GM18873 (cell line): ENCODE measurements around the gene PGAP2.

ENCODE experiments used
- ATAC-seq: cut with Tn5 transposase; IDR thresholded peaks from one replicate; pipeline ENCODE4 v1.9.1; 2021; ENCODE audit warnings: mild to moderate bottlenecking, moderate library complexity, moderate number of reproducible peaks; ENCODE audit not compliant: unreplicated experiment, low FRiP score

PGAP2 gene

DNA sequence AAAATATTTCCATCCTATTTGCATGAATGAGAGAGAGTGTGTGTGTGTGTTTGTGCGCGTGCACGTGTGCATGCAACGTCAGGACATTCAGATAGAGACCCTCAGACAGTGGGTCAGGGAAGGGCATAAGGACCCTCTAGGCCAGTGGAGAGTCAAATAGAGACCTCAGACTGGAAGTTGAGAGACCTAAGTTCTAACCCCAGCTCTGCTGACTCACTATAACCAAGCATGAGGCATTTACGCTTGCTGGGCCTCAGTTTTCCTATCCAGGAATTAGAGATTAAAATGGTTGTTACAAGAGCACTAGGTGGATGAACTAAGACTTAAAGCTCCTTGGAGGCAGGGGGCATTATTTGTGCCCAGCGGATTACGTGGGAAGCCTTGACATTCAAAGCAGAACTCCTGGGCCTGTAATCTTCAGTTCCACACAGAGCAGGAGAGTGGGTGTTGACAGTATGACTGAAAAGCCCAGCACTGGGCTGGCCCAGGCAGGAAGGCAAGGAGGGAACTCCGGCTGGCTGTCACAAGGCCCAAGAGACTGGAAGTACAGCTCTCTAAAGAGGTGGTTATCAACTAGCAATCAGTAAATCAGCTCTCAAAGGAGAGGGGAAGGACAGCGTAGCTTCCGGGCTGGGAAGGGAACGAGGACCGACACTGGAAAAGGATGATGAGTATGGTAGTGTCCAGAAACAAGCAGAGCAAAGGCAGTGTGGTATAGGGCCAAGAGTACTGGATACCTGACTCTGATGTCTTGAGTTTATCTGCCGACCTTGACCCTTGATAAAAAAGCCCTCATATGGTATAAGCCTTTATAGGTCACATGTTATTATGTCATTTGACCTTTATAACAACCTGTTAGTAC, 23.2 kb downstream of the PGAP2 start:
- ATAC-seq, result no peak

DNA sequence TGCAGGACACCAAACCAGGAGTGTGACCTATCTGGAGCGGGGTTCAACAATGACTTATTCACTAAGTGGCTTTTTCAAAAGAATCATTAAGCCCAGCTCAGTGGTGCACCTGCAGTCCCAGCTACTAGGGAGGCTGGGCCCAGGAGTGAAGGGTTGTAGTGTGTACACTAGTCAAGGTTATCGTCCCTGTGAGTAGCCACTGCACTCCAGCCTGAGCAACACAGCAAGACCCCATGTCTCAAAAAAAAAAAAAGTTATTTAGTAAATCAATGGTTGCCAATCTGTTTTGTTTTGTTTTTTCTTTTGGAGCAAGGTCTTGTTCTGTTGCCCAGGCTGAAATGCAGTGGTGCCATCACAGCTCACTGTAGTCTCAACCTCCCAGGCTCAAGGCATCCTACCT, 24.5 kb downstream of the PGAP2 start:
- no peak for ATAC-seq

DNA sequence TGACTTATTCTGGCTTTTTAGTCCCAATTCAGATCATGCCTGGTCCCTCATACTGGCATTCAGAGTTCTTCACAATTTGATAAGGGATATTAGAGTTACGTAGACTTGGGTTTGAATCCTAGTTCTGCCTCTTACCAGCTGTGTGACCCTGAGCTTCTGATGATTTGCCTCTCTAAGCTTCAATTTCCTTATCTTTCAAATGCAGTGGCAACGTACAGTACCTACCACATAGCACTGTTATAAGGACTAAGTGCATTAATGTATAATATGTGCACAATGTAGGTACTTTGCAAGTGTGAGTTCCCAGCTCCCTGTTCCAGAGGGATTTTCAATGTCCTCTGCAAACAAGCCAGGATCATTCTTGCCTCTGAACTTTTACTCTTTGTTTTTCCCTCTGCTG, 25.1 kb downstream of the PGAP2 start:
- no peak for ATAC-seq

DNA sequence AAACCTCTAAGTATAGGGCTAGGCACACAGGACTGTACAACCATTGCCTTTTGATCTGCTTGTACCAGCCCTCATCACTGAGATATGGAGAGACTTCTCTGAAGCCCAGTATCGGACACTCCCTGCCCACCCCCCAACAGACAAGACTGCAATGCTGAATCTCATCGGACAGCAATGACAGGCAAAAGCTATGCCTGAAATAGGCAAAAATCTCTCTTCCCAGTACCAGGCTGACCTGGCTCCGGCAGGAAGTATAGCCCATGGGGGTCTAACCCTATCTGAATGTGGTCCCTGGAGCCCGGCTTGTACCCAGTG, 25.9 kb downstream of the PGAP2 start:
- ATAC-seq, result no peak

DNA sequence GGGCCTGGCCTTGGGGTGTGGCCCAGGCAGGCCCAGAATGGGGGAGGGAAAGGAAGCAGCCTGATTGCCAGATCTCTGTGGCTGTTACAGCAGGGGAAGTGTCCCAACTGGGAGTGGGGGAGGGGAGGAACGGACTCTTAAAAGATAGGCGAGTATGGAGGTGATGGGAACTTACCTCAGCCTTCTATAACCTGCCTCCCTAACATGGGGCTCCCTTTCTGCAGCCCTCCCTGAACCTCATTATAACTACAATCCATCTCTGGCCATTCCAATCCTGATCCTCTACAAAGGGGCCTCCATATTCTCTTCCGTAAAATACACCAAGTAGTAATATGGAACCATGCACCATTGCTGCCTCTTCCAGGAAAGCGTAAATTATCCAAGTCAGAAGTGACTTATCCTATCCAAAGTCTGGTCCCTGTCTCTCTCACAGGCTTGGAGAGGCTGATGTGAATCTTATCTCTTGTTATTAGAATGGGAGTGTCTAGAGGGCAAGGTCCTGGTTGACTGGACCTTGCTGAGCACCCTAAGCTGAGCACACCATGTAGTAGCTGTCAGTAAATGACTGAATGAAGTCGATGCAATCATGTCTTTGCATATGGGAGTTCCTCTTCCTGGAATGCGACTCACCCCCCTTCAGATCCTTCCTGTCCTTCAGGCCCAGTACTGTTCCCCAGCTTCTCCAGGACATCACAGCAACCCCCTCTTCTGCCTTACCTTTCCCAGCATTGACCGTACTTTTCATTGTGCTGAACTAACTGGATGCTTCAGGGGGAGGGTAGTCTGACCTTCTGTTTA, 26.5 kb downstream of the PGAP2 start:
- ATAC-seq, result no peak

DNA sequence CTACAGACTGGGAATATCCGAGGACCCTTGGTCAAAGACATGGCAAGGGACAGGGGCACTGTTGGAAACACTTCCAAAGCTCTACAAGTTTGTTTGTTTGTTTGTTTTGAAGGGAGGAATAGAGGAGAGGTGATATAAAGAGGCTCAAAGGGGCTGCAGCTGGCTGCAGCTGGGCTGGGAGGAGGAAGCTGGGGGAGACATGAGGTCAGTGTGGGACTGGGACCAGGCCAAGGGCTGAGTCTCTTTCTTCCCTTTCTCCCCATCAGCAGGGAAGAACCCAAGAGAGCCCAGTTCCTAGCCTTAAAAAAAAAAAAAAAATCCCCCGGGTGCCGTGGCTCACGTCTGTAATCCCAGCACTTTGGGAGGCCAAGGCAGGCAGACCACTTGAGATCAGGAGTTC, 27.4 kb downstream of the PGAP2 start:
- ATAC-seq, result no peak

DNA sequence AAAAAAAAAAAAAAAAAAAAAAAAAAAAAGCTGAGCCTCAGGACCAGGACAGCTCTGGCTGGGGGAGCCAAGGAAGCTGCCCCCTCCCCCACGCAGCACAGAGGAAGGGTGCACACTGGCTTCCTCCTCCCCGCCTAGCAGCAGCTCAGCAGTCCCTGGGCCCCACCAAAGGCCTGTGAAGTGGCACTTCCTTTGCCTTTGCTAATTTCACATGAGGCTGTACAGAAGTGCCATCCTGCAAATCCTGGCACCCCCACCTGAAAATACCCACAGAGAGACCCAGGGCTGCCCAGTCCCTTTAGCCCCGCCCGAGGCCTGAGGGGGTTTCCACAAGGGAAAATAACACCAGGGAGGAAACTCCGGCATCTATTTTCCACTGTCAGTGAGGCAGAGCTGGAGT, 28.5 kb downstream of the PGAP2 start:
- no peak for ATAC-seq

DNA sequence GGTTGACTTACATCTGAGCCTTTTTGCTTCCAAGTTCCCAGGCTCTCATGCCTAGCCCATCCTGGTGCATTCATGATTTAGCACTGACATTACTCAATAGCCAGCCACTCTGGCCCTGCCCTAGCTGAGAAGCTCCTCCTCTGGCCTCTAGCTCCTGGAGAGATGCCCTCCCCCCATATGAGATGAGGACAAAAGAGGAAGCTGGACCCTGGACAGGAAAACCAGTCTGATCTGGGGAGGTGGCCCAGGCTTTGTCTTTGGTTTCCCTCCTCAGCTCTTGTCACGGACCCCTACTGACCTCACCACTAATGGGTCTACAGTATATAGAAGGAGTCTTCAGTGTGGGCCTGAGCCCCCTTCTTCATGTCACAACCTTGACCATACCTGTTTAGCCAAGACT, 29.4 kb downstream of the PGAP2 start:
- ATAC-seq, result no peak

DNA sequence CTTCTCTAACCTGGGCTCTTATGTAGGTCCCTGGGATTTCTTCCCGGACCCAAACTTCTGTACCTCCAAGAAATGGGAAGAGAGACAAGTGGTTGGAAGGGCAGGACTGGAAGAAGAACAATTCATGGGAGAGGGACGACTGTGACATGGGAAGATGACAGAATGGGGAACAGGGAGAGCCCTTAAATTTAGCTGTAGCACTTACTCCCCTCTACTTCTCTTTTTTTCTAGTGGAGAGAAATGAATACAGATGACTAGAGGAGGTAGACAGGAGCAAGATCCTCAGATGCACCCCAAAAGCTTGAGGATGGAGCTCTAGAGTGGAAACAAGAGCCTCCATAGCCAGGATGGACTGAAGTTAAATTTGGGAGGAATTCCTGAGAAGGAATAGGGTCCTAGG, 30.1 kb downstream of the PGAP2 start:
- ATAC-seq, result no peak

DNA sequence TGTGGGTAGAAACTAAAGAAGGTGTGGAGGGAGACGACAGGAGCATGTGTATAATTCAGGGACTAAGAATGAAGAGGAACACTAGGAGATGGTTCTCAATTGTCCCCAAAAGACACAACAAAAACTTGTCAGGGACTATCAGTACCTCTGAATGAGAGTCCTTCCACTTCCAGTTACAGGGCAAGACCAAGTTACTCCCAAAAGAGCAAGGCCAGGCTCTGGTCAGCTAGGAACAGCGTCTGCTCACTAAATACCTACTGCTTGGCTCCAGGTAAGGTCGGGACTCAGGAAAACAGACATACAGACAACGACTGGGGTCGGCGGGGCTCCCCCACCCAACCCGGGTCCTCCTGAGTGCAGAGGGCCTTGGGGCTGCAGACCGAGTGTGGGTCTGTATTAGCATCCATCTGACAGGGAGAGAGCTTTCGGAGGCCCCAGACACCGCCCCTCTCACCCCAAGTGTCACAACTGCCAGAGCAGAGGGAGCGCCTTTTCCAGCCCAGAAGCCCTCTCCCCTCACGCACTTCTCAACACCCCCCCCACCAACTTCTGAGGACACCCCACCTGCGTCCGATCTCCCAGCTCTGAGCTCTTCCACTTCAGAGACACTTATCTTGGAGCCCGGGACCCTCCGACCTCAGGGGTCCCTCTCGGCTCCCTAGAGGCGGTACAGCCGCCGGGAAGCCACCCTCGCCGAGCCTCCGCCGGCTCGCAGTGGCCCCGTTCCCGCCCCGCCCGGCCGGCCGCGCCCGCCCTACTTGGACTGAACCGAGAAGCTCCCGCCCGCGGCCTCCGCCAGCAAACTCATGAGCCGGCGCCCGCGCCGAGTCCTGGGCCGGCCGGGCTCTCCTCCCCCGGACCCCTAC, 31.9 kb downstream of the PGAP2 start:
- ATAC-seq, result no peak

DNA sequence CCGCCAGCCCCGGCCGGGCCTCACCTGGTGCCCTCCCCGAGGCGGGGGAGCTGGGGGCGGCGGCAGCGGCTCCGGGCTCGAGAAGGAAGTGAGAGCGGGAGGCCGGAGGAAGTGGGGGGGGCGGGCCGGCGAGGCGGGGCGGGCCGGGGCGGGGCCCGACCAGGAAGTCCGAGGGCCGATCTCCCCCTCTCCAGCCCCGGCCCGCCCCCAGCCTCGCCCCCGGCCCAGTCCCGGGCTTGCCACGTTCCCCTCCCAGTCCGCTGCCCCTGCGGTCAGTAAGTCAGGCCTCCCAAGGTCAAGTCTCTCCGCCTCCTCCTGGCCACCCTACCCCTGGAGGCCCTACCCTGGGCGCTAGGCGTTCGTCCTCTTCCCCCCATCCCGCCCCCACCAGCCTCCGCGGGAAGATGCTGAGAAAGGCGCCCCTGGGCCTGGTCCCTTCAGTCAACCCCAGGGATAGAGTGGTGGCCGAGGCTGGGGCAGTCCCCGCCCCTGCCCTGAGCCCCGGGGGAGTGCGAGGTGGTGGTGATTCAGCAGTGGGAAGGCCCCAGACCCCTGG, 32.6 kb downstream of the PGAP2 start, which contains the start of gene RHOG:
Gene RHOG (minus strand): TSS at position 90 of the 556 bp plus-strand sequence. CDS start 12,821 bp downstream, outside the sequence.
- ATAC-seq, result peak; percentile 14

DNA sequence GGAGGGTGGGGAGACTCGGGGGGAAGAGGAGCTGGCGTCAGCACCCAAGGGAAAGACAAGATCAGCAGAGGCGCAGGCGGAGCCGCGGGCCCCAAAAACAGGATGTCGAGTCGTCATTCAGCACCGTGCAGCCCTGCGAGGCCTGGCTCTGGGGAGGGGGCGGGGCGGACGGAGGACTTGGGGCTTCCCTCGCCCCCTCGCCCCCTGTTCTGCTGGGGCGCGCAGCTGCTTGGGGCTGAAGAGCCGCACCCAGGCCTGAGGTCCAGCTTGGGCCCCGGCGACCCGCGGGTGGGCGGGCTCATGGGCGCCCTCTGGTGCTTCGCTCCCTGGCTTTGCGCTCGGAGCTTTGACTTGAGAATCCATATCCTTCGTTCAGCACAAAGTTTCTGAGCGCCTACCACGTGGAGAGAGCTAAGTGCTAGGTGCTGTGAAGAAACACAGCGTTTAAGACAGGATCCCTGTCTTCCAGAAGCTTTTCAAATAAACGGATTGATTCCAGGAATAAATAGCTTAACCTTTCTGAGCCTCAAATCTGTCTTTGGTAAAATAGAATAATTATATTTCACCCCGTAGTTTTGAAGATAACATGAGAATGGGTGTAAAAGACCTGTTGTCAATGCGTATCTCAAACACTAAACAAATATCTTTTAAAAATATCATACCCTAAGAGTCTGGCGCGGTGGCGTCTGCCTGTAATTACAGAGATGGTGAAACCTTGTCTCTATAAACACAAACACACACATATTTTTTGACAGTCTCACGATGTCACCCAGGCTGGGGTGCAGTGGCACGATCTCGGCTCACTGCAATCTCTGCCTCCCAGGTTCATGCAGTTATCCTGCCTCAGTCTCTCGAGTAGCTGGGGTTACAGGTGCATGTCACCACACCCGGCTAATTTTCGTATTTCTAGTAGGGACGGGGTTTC, 33.3 kb downstream of the PGAP2 start:
- peak; percentile 56 for ATAC-seq

DNA sequence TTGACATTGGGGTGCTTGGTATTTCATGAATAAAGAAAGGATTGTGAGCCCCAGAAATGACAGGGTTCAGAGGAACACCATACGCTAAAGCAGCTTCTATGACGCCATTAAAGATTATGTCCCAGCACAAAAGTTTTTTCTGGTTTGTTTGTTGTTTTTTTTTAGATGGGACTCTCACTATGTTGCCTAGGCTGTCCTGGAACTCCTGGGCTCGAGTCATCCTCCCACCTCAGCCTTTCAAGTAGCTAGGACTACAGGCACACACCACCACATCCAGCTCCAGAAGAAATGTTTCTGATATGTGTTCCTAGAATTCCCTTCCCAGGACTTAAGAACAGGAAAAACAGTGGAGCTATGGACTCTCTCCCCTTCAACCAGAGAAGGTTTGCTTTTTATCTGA, 35.0 kb downstream of the PGAP2 start:
- ATAC-seq, result no peak

DNA sequence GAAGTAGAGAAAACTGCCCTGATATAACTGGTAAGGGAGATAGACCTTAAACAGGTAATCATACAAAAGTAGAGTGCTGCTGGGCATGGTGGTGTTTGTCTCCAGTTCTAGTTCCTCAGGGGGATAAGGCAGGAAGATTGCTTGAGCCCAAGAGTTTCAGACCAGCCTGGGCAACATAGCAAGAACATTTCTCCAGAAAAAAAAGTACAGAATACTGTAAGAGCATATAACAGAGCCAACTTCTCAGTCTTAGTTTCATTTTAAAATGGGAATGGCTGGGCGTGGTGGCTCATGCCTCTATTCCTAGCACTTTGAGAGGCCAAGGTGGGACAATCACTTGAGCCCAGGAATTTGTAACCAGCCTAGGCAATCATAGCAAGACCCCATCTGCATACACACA, 36.9 kb downstream of the PGAP2 start:
- no peak for ATAC-seq

DNA sequence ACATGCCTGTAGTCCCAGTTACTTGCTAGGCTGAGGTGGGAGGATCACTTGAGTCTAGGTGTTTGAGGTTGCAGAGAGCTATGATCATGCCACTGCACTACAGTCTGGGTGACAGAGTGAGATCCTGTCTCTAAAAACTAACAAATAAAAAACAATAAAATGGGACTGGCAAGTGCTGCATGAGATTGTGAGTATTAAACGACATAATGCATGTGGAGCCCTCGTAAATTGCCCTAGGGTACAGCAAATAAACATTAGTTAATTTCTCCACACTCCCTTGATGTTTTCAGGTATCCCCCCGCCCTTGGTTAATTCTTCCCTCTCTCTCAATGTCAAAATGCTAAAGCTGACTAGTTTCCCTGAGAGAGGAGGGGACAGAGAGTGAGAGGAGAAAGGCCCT, 37.3 kb downstream of the PGAP2 start:
- no peak for ATAC-seq

DNA sequence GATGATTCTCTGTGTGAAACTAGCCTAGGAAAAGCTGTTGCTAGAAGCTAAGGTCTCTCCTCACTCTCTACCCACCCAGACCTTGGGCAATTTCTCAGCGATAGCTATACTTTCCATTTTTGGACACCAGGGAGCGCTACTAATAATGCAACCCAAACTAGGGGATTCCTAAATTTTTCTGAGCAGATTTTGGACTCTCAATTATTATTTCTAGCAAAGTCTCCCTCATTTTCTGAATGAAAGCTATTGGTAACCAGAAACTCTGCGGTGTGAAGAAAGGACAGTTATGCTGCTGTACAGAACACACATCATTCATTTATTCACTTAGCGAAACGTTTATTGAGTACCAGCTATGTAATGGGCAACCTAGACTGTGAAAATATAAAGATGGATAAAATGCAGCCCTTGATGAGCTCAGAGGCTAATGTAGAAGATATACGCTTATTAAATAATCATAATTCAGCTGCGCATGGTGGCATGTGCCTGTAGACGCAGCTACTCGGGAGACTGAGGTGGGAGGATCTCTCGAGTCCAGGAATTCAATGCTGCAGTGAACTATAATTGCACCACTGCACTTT, 41.0 kb downstream of the PGAP2 start:
- ATAC-seq, result no peak

DNA sequence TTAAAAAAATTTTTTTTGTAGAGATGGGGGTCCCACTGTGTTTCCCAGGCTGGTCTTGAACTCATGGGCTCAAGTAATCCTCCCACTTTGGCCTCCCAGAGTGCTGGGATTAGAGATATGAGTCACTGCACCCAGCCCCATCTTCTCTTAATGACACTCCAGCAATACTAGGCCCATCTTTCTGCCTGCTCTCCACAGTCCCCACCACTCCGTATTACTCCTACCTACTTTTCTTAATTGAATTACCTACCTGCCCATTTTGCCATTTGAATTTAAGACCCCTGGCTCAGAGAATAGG, 45.1 kb downstream of the PGAP2 start:
- ATAC-seq, result no peak

DNA sequence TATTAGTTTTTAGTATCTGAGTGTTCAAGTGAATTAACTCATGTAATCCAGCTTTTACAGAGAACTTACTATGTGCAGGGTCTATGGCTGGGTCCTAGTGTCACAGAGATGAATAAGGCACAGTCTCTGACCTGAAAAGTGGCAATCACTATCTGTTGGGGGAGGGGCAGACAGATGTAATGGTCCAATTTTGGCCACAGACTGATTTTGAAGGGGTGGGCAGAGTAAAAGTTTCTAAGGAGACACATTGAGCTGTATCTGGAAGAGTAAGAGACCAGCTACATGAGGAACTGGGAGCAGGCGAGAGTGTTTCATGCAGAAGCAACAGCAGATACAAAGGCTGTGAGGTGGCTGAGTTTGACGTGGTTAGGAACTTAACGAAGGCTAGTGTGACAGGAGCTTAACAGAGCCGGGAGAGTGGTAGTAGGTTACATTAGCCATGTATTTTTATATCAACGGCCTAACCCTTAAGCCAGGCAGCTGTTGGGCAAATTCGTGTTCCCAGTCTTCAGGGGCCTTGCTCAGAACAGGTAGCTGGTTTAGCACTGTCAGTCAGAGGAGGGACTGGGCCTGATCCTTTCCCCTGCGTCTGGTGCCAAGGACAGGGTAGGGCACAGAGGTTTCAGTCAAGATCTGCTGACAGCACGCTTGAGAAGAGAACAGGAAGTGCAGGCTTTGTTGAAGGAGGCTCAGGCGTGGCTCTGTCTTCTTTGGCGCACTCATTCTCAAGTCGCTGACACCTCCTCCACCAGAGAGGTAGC, 45.7 kb downstream of the PGAP2 start:
- ATAC-seq, result peak; percentile 43

DNA sequence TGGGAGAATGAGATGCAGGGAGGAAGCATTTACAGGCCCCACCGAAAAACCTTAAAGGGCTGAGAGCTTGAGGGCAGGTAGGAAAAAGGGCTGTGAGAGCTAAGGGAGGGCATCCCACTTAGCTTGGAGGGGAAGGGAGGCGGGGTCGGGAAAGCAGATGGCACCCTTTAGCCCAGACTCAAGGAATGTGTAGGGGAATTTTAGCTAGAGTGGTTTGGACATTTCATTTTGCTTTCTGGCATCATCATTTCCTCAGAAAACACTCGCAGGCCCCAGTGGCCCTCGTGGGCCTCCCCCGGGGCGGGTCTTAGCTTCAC, 46.3 kb downstream of the PGAP2 start:
- ATAC-seq, result no peak
